Liver (tissue), 9 donors: ENCODE data around the gene RPH3AL. TPM values are rescaled to one million over a fixed set of nuclear protein-coding genes. Genes with fewer than 3 reads are reported as not detected.

Experiments
- DNase-seq: peaks from one replicate; pipeline ENCODE4 v3.0.0-alpha.2; 2017; ENCODE audit warnings: low spot score
- H3K27ac ChIP-seq, 2 donors: one replicate each; pipeline ENCODE4 v1.7.0; 2013; ENCODE audit warnings: inconsistent platforms in 2 of 2, low read length in 2 of 2, control low read depth in 1 of 2, low read depth in 1 of 2, mild to moderate bottlenecking in 1 of 2
- H3K27me3 ChIP-seq, 4 donors: one replicate each; pipeline versions ENCODE4 v1.6.1 to v1.7.0; 2013; ENCODE audit warnings: low read length in 3 of 4, inconsistent platforms in 1 of 4, mild to moderate bottlenecking in 1 of 4, moderate library complexity in 1 of 4; ENCODE audit not compliant: control insufficient read depth in 4 of 4, insufficient read depth in 4 of 4
- H3K36me3 ChIP-seq, 4 donors: one replicate each; pipeline versions ENCODE4 v1.6.1 to v1.7.0; 2013; ENCODE audit warnings: low read length in 3 of 4, mild to moderate bottlenecking in 3 of 4, low read depth in 1 of 4, moderate library complexity in 1 of 4; ENCODE audit not compliant: control insufficient read depth in 4 of 4, insufficient read depth in 3 of 4
- H3K4me1 ChIP-seq, 4 donors: one replicate each; pipeline versions ENCODE4 v1.6.1 to v1.7.0; 2013; ENCODE audit warnings: low read length in 3 of 4, mild to moderate bottlenecking in 3 of 4, moderate library complexity in 1 of 4; ENCODE audit not compliant: control insufficient read depth in 4 of 4, insufficient read depth in 4 of 4
- H3K4me3 ChIP-seq, 3 donors: one replicate each; pipeline versions ENCODE4 v1.6.1 to v1.7.0; 2013; ENCODE audit warnings: low read length in 3 of 3, control low read depth in 1 of 3, low read depth in 1 of 3, mild to moderate bottlenecking in 1 of 3
- H3K9ac ChIP-seq, 2 donors: one replicate each; pipeline ENCODE4 v1.7.0; 2013; ENCODE audit warnings: low read length in 2 of 2, mild to moderate bottlenecking in 2 of 2, moderate library complexity in 2 of 2, control low read depth in 1 of 2, low read depth in 1 of 2
- H3K9me3 ChIP-seq, 4 donors: one replicate each; pipeline versions ENCODE4 v1.6.1 to v1.7.0; 2013; ENCODE audit warnings: low read length in 3 of 4; ENCODE audit not compliant: control insufficient read depth in 4 of 4
- ATF3 ChIP-seq: IDR thresholded peaks from 2 replicates; pipeline ENCODE4 v1.6.1; 2016; ENCODE audit warnings: antibody characterized with exemption
- CTCF ChIP-seq: fragments of 150-350 bp; IDR thresholded peaks from 2 replicates; pipeline ENCODE4 v1.5.1; 2017; ENCODE audit warnings: improper control_type of control experiment, low read depth, low read length; ENCODE audit not compliant: missing input control
- EGR1 ChIP-seq, 2 donors: IDR thresholded peaks; 2 replicates each; pipeline ENCODE4 v1.6.1; 2016 to 2018; ENCODE audit warnings: antibody characterized with exemption in 2 of 2, low read depth in 2 of 2
- FOXA1 ChIP-seq: IDR thresholded peaks from 2 replicates; pipeline ENCODE4 v1.6.1; 2016; ENCODE audit warnings: antibody characterized with exemption
- FOXA2 ChIP-seq: IDR thresholded peaks from 2 replicates; pipeline ENCODE4 v1.6.1; 2016; ENCODE audit warnings: antibody characterized with exemption
- GABPA ChIP-seq, 2 donors: IDR thresholded peaks in 1 of 2; conservative IDR thresholded peaks in 1 of 2; 2 replicates each; pipeline ENCODE4 v1.6.1; 2016; ENCODE audit warnings: antibody characterized with exemption in 2 of 2, mild to moderate bottlenecking in 1 of 2, moderate library complexity in 1 of 2
- HNF4A ChIP-seq, 2 donors: conservative IDR thresholded peaks; 2 replicates each; pipeline ENCODE4 v1.6.1; 2016; ENCODE audit warnings: antibody characterized with exemption in 2 of 2, mild to moderate bottlenecking in 2 of 2
- HNF4G ChIP-seq: IDR thresholded peaks from 2 replicates; pipeline ENCODE4 v1.6.1; 2016; ENCODE audit warnings: antibody characterized with exemption
- JUND ChIP-seq, 2 donors: IDR thresholded peaks; 2 replicates each; pipeline ENCODE4 v1.6.1; 2016; ENCODE audit warnings: antibody characterized with exemption in 2 of 2
- MAX ChIP-seq: IDR thresholded peaks from 2 replicates; pipeline ENCODE4 v1.6.1; 2016; ENCODE audit warnings: antibody characterized with exemption
- NR2F2 ChIP-seq: IDR thresholded peaks from 2 replicates; pipeline ENCODE4 v1.6.1; 2016; ENCODE audit warnings: antibody characterized with exemption
- RAD21 ChIP-seq, 2 donors: IDR thresholded peaks; 2 replicates each; pipeline ENCODE4 v1.6.1; 2016; ENCODE audit warnings: antibody characterized with exemption in 2 of 2, mild to moderate bottlenecking in 2 of 2
- REST ChIP-seq: IDR thresholded peaks from 2 replicates; pipeline ENCODE4 v1.6.1; 2016; ENCODE audit warnings: antibody characterized with exemption, mild to moderate bottlenecking
- RXRA ChIP-seq, 2 donors: IDR thresholded peaks; 2 replicates each; pipeline ENCODE4 v1.6.1; 2017 to 2018; ENCODE audit warnings: antibody characterized with exemption in 2 of 2, mild to moderate bottlenecking in 1 of 2
- SP1 ChIP-seq: IDR thresholded peaks from 2 replicates; pipeline ENCODE4 v1.6.1; 2018; ENCODE audit warnings: antibody characterized with exemption, mild to moderate bottlenecking
- TAF1 ChIP-seq: conservative IDR thresholded peaks from 2 replicates; pipeline ENCODE4 v1.6.1; 2016; ENCODE audit warnings: antibody characterized with exemption, mild to moderate bottlenecking
- YY1 ChIP-seq: IDR thresholded peaks from 2 replicates; pipeline ENCODE4 v1.6.1; 2016; ENCODE audit warnings: antibody characterized with exemption, mild to moderate bottlenecking
- ZBTB33 ChIP-seq: IDR thresholded peaks from 2 replicates; pipeline ENCODE4 v1.6.1; 2016; ENCODE audit warnings: antibody characterized with exemption
- WGBS: extraction: QIAGEN DNeasy Blood & Tissue Kit; methylation state at CpG from one replicate; pipeline ENCODE4 v1.1.7; 2013; 5-methylcytosine and 5-hydroxymethylcytosine counted together
- polyA plus RNA-seq, 2 donors: library from polyadenylated mRNA; stranded (reverse) in 1 of 2; unstranded in 1 of 2; fragments of 200-250 nt in 1 of 2; fragments of >200 nt in 1 of 2; fragmentation: Nextera tagmentation in 1 of 2; extraction: Ambion mirVana in 1 of 2; gene quantifications; one replicate each; pipeline versions ENCODE4 v1.2.1 to v1.2.3, GENCODE V29; 2013 to 2015
- total RNA-seq, 2 donors: library from RNA; depleted of rRNA; stranded (reverse); fragments of >200 nt; gene quantifications; one replicate each; pipeline ENCODE4 v1.2.3, GENCODE V29; 2014
- donor health status: healthy.
- donor health status: healthy.
- donor health status: healthy.
- donor health status: healthy.
- donor health status: healthy.

The RPH3AL gene
- total and polyA plus RNA-seq, 4 donors = 8.5 to 52.5 (median 13.9) TPM

GRCh38 chr17:338442-339192, 14.0 kb downstream of the RPH3AL start:
- H3K36me3 ChIP-seq = no peaks in the 10 kb centered on the region
- no peaks in the 10 kb centered on the region for H3K27me3 ChIP-seq
- WGBS = 54% methylated on average over 19 of the region's 19 CpGs
- H3K9me3 ChIP-seq = no peaks in the 10 kb centered on the region
- H3K27ac ChIP-seq = peak overlapping the region; percentile 59 to 73
- H3K4me3 ChIP-seq = peak overlapping the region in 1 of 3 donors; percentile 19
- H3K4me1 ChIP-seq = peaks cover 21 to 34% (median 26%) of the 10 kb centered on the region in 4 donors
- DNase-seq = peak; percentile 55
- H3K9ac ChIP-seq = peak overlapping the region in 1 of 2 donors; percentile 78
- TF ChIP-seq FOXA2 = no peak
- peak; percentile 52 to 72 for TF ChIP-seq RAD21 (IDR thresholded peaks at IDR 0.05)
- no peak for TF ChIP-seq CTCF
- peak; percentile 84 for TF ChIP-seq MAX
- peak in 1 of 2 donors; percentile 23 for TF ChIP-seq GABPA (IDR thresholded peaks at IDR 0.05 in 1 of 2, conservative IDR thresholded peaks at IDR 0.05 in 1 of 2)
- peak; percentile 71 to 76 for TF ChIP-seq HNF4A (conservative IDR thresholded peaks at IDR 0.05)
- peak; percentile 94 for TF ChIP-seq SP1
- TF ChIP-seq RXRA (IDR thresholded peaks at IDR 0.05) = peak; percentile 97 to 98
- no peak for TF ChIP-seq FOXA1
- peak; percentile 97 for TF ChIP-seq NR2F2
- TF ChIP-seq EGR1 (IDR thresholded peaks at IDR 0.05; ENCODE audit: low read depth in 2 of 2) = no peak
- TF ChIP-seq ZBTB33 = no peak
- no peak for TF ChIP-seq TAF1
- TF ChIP-seq REST = peak; percentile 53
- TF ChIP-seq ATF3 = no peak
- peak; percentile 56 for TF ChIP-seq YY1
- no peak for TF ChIP-seq HNF4G
- no peak for TF ChIP-seq JUND (IDR thresholded peaks at IDR 0.05)
